RWPE1 (cell line): ENCODE measurements around the gene CDON.
A peak's percentile ranks its signal among the peaks of the same experiment; 100 is the strongest.

ENCODE experiments used
- CTCF ChIA-PET: fragments of 350-600 bp; sonication (Branson Sonifier 250); formaldehyde crosslinking; extraction: SDS; loops from one replicate; lab custom pipeline; 2021; lab: Yijun Ruan, JAX
- POLR2A ChIA-PET: fragments of 400-600 bp; formaldehyde crosslinking; extraction: SDS; loops from one replicate; lab custom pipeline; 2020; ENCODE audit warnings: antibody characterized with exemption; ENCODE audit not compliant: low non-redundant PET; lab: Yijun Ruan, JAX
- DNase-seq: peaks from one replicate; pipeline ENCODE4 v3.0.0; 2012; ENCODE audit warnings: low spot score
- H3K27ac ChIP-seq: fragments of 450-650 bp; 2 replicates; pipeline ENCODE4 v1.5.1; 2017
- TF ChIP-seq, protein P1 (sequence below): fragments of 450-650 bp; conservative IDR thresholded peaks from 2 replicates; pipeline ENCODE4 v1.5.1; 2017; ENCODE audit warnings: low read depth, mild to moderate bottlenecking

Gene CDON

DNA sequence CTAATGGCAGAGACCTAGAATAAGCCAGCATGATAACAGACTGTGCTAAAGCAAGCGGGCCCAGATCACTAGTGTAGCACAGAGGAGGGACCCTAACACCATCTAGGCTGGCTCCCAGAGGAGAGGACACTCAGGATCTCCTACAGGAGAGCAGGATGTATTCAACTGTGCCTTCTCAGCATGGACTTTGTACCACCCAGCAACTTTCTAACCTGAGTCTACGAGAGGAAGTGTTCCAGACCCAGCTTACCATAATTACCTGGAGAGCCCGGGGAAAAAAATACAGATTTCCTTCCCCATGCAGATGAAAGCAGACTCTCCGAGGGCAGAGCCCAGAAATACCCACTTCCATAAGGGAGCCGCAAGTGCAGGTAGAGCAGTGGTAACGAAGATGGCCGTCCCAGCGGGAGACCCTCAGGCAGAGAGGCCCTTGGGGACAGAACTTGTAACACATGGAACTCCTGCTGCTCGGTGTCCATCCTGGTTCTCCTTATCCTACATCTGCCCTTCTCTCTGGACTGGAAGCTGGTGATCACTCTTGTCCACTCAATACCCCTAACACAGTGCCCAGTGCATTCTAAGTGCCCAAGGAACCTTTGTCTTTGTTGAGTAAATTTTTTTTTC, 138.2 kb downstream of the CDON start:
- ChIA-PET CTCF (interaction anchor here (0.6 to 2.3 kb wide), 2 partner anchors 152 to 269 kb away, joined by 6 to 7 read pairs; no protein-coding TSS in a partner anchor), POLR2A (no interaction called here)
- TF ChIP-seq, protein P1, sequence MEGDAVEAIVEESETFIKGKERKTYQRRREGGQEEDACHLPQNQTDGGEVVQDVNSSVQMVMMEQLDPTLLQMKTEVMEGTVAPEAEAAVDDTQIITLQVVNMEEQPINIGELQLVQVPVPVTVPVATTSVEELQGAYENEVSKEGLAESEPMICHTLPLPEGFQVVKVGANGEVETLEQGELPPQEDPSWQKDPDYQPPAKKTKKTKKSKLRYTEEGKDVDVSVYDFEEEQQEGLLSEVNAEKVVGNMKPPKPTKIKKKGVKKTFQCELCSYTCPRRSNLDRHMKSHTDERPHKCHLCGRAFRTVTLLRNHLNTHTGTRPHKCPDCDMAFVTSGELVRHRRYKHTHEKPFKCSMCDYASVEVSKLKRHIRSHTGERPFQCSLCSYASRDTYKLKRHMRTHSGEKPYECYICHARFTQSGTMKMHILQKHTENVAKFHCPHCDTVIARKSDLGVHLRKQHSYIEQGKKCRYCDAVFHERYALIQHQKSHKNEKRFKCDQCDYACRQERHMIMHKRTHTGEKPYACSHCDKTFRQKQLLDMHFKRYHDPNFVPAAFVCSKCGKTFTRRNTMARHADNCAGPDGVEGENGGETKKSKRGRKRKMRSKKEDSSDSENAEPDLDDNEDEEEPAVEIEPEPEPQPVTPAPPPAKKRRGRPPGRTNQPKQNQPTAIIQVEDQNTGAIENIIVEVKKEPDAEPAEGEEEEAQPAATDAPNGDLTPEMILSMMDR, result no peak
- DNase-seq, result no peak
- H3K27ac ChIP-seq, result no peak overlapping the region

DNA sequence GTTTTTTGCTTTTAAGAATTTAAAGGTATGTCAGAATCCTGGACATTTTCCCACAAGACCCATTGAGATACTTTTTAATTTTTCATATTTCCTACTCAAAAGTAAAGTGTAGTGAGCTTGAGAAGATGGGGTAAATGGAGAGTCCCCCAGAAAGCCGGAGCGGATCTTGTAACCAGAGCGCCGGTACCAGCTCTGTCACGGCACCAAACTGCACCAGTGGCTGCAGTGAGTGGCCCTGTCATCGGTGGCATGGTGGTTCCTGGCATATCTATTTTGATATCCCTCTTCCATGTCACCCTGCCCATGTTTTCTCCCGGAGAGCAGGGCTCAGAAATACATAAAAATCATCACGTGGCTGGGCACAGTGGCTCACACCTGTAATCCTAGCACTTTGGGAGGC, 139.0 kb downstream of the CDON start:
- ChIA-PET POLR2A (no interaction called here), CTCF (interaction anchor here (0.7 to 1.2 kb wide), 5 partner anchors 19 to 286 kb away, joined by 4 to 10 read pairs (median 7); partner anchors contain the start of gene PUS3)
- no peak overlapping the region for H3K27ac ChIP-seq
- TF ChIP-seq, protein P1, result no peak
- no peak for DNase-seq

GRCh38 chr11:125923012-125923579, 139.6 kb downstream of the CDON start:
- no peak overlapping the region for H3K27ac ChIP-seq
- DNase-seq, result peak; percentile 67
- TF ChIP-seq, protein P1, result peak; percentile 89
- ChIA-PET CTCF (interaction anchor here (0.6 to 1.2 kb wide), 6 partner anchors 19 to 613 kb away, joined by 4 to 10 read pairs (median 6); partner anchors contain the start of gene PUS3), POLR2A (no interaction called here)

DNA sequence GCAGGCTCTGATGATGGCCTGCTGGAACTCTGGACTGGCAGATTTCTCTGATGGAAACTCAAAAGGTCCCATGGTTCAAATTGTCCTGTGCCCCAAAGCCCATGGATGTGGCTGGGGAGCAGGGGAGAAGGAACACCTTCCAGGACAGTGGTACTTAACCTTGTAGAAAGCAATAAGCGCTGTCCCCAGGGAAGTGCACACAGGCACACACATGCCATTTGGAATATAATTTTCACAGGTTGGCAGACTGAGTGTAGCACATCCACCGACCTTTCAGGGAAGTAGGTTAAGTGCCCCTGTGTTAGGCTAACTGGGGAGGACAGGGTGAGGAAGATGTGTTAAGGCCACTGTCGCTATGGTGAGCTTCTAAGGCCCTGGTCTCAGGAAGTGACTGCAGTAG, 140.5 kb downstream of the CDON start:
- CTCF ChIA-PET, result no interaction called here
- DNase-seq, result no peak
- TF ChIP-seq, protein P1, result no peak
- no peak overlapping the region for H3K27ac ChIP-seq
- POLR2A ChIA-PET, result no interaction called here

- H3K27ac ChIP-seq, result no peak overlapping the region
- no peak for DNase-seq
- ChIA-PET POLR2A (no interaction called here), CTCF (interaction anchor here (1.0 kb wide), 1 partner anchor 273 kb away, joined by 4 read pairs; no protein-coding TSS in a partner anchor)
- TF ChIP-seq, protein P1, result no peak
Observed at GRCh38 chr11:125921042-125921441, 141.6 kb downstream of the CDON start.

DNA sequence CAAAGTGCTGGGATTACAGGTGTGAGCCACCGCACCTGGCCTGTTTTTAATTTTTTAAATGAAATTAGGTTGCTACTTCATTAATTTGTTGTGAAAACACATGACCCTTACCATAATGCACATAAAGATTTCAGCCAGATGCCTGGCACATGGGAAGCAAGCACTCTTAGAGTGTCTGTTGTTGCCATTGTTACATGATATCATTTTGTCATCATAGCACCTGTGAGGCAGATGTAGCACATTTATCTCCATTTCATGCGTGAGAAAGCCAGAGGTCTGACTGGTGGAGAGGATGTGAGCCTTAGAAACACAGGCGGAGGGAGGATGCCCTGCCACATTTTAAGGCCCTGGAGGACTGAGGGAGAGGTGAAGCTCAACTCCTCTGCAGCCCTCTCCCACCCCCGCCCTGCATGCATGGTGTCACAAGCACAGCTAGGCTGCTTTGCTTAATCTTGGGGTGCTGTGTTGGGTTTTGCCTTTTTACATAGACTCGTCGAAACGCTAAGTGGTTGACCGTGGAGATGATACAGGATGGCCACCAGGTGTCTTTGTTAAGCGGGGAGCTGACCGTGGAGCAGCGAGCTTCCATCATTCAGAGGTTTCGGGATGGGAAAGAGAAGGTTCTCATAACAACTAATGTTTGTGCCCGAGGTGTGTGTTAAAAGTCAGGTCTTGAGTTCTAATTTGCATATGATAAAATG, 144.4 kb downstream of the CDON start:
- TF ChIP-seq, protein P1, result no peak
- no peak overlapping the region for H3K27ac ChIP-seq
- ChIA-PET POLR2A (no interaction called here), CTCF (interaction anchor here (0.9 to 1.1 kb wide), 2 partner anchors 10 to 144 kb away, joined by 3 read pairs; no protein-coding TSS in a partner anchor)
- DNase-seq, result no peak
